Measurements from ENCODE around the gene TMEM225.

DNA sequence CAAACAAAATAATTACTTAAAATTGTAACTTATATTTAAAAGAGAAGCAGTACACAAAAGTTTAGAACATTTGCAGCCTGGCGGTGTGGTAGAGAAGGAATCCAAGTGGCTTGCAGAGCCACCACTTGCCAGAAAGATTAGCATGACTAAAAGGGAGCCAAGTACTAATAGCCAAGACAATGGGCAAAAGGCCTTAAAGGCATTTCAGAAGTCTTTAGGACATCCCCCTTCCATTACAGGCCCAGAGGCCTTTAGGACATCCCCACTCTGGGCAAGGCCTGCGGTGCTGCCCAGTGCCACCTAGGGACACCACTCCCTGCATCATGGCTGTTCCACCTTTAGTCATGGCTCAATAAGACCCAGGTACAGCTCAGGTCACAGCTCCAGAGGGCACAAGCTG lies 32.4 kb downstream of the TMEM225 start:
- TF ChIP-seq, protein P1, sequence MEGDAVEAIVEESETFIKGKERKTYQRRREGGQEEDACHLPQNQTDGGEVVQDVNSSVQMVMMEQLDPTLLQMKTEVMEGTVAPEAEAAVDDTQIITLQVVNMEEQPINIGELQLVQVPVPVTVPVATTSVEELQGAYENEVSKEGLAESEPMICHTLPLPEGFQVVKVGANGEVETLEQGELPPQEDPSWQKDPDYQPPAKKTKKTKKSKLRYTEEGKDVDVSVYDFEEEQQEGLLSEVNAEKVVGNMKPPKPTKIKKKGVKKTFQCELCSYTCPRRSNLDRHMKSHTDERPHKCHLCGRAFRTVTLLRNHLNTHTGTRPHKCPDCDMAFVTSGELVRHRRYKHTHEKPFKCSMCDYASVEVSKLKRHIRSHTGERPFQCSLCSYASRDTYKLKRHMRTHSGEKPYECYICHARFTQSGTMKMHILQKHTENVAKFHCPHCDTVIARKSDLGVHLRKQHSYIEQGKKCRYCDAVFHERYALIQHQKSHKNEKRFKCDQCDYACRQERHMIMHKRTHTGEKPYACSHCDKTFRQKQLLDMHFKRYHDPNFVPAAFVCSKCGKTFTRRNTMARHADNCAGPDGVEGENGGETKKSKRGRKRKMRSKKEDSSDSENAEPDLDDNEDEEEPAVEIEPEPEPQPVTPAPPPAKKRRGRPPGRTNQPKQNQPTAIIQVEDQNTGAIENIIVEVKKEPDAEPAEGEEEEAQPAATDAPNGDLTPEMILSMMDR (IDR thresholded peaks at IDR 0.05; ENCODE audit: poor library complexity): no peak
- TF ChIP-seq EZH2phosphoT487 (IDR thresholded peaks at IDR 0.05; ENCODE audit: low read depth, severe bottlenecking, unreplicated experiment): no peak
- TF ChIP-seq EZH2 (IDR thresholded peaks at IDR 0.05; ENCODE audit: borderline replicate concordance): no peak
